Cardiac muscle cell (in vitro differentiated cells and primary cell): ENCODE results near the gene C5orf15. TPM values are rescaled to one million over a fixed set of nuclear protein-coding genes. Genes with fewer than 3 reads are reported as not detected.
A peak's percentile ranks its signal among the peaks of the same experiment; 100 is the strongest.

ENCODE experiments used
- DNase-seq, 2 donors: peaks; one replicate each; pipeline versions ENCODE4 v3.0.0 to v3.0.0-alpha.2; 2010 to 2017; ENCODE audit warnings: low read depth in 1 of 2, low spot score in 1 of 2
- H3K27ac ChIP-seq: fragments of 200-600 bp; sonication (generic); 2 replicates; pipeline ENCODE4 v1.5.1; 2016
- H3K27me3 ChIP-seq: fragments of 200-600 bp; sonication (generic); 2 replicates; pipeline ENCODE4 v1.6.0; 2016; ENCODE audit warnings: control low read depth
- H3K36me3 ChIP-seq: fragments of 200-600 bp; sonication (generic); 2 replicates; pipeline ENCODE4 v1.5.1; 2016; ENCODE audit warnings: control low read depth
- H3K4me1 ChIP-seq: fragments of 200-600 bp; sonication (generic); 2 replicates; pipeline ENCODE4 v1.8.1; 2017; ENCODE audit warnings: low read depth, mild to moderate bottlenecking, mixed run types
- H3K4me3 ChIP-seq: fragments of 200-600 bp; sonication (generic); 2 replicates; pipeline ENCODE4 v1.5.1; 2016; ENCODE audit warnings: mild to moderate bottlenecking
- H3K9me3 ChIP-seq: fragments of 200-600 bp; sonication (generic); 2 replicates; pipeline ENCODE4 v1.5.1; 2017; ENCODE audit warnings: low read depth, mild to moderate bottlenecking, control low read depth
- CTCF ChIP-seq: IDR thresholded peaks from 2 replicates; pipeline ENCODE4 v1.5.1; 2012; ENCODE audit warnings: low read depth, mild to moderate bottlenecking, low read length
- polyA plus RNA-seq: library from polyadenylated mRNA; unstranded; fragments of >200 nt; fragmentation: Nextera tagmentation; extraction: Ambion mirVana; gene quantifications from 2 replicates; pipeline ENCODE4 v1.2.1, GENCODE V29; 2016
- total RNA-seq: library from RNA; depleted of rRNA; stranded (reverse); fragments of >200 nt; gene quantifications from 2 replicates; pipeline ENCODE4 v1.2.3, GENCODE V29; 2016

C5orf15 gene
- total and polyA plus RNA-seq, 2 experiments from 2014 or later, result 58.5 to 87.8 TPM

GRCh38 chr5:133921069-133921468, 47.4 kb downstream of the C5orf15 start:
- Histone ChIP-seq H3K27ac (no peak overlapping the region), H3K36me3 (no peaks in the 10 kb centered on the region), H3K9me3 (no peaks in the 10 kb centered on the region), H3K4me1 (no peaks in the 10 kb centered on the region), H3K27me3 (no peaks in the 10 kb centered on the region), H3K4me3 (no peak overlapping the region)
- TF ChIP-seq CTCF, result no peak
- no peak for DNase-seq

- peak; percentile 20 for TF ChIP-seq CTCF
These were observed 49.0 kb downstream of the C5orf15 start for GRCh38 chr5:133919148-133920136.

DNA sequence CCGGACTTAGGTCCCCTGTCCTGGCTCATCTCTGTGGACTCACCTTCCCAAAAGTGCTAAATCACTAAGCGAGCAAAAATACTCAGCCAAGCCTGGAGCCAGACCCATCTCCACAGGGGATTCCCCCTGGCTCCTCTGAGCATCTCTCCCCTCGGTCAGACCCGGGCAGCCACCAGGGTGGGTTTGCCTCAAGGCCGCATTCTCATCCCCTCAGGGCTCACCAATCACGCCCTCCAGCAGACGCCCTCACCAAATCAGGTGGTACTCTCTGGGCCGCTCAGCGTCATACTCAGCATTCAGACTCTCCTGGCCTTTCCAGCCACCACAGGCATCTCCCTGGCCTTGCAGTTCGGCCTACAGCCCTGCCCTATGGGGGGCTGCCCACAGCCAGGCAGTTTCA, 49.7 kb downstream of the C5orf15 start:
- Histone ChIP-seq H3K36me3 (no peaks in the 10 kb centered on the region), H3K27ac (no peak overlapping the region), H3K27me3 (no peaks in the 10 kb centered on the region), H3K4me1 (no peaks in the 10 kb centered on the region), H3K4me3 (no peak overlapping the region), H3K9me3 (no peaks in the 10 kb centered on the region)
- no peak for TF ChIP-seq CTCF
- DNase-seq, result no peak

More at GRCh38 chr5:133919148-133920136, 49.0 kb downstream of the C5orf15 start:
- no peaks in the 10 kb centered on the region for H3K4me1 ChIP-seq
- no peaks in the 10 kb centered on the region for H3K9me3 ChIP-seq
- no peak overlapping the region for H3K4me3 ChIP-seq
- H3K36me3 ChIP-seq, result no peaks in the 10 kb centered on the region
- no peak for DNase-seq
- no peaks in the 10 kb centered on the region for H3K27me3 ChIP-seq
- H3K27ac ChIP-seq, result no peak overlapping the region

- no peaks in the 10 kb centered on the region for H3K9me3 ChIP-seq
- no peak for TF ChIP-seq CTCF
- no peak for DNase-seq
- H3K36me3 ChIP-seq, result no peaks in the 10 kb centered on the region
- no peak overlapping the region for H3K27ac ChIP-seq
- no peaks in the 10 kb centered on the region for H3K4me1 ChIP-seq
- H3K27me3 ChIP-seq, result no peaks in the 10 kb centered on the region
- no peak overlapping the region for H3K4me3 ChIP-seq
These were observed 50.1 kb downstream of the C5orf15 start for GRCh38 chr5:133918316-133918715.

- no peaks in the 10 kb centered on the region for H3K36me3 ChIP-seq
- TF ChIP-seq CTCF, result no peak
- H3K4me3 ChIP-seq, result no peak overlapping the region
- H3K27ac ChIP-seq, result no peak overlapping the region
- H3K27me3 ChIP-seq, result no peaks in the 10 kb centered on the region
- H3K4me1 ChIP-seq, result no peaks in the 10 kb centered on the region
- DNase-seq, result no peak
- no peaks in the 10 kb centered on the region for H3K9me3 ChIP-seq
These were observed 50.6 kb downstream of the C5orf15 start for GRCh38 chr5:133917785-133918184.
